ENCODE results near the gene SLC40A1. TPM values are rescaled to one million over a fixed set of nuclear protein-coding genes. Genes with fewer than 3 reads are reported as not detected.

The SLC40A1 gene
- total and polyA plus RNA-seq, 12 donors, result 9.4 to 93.9 (median 46.8) TPM

DNA sequence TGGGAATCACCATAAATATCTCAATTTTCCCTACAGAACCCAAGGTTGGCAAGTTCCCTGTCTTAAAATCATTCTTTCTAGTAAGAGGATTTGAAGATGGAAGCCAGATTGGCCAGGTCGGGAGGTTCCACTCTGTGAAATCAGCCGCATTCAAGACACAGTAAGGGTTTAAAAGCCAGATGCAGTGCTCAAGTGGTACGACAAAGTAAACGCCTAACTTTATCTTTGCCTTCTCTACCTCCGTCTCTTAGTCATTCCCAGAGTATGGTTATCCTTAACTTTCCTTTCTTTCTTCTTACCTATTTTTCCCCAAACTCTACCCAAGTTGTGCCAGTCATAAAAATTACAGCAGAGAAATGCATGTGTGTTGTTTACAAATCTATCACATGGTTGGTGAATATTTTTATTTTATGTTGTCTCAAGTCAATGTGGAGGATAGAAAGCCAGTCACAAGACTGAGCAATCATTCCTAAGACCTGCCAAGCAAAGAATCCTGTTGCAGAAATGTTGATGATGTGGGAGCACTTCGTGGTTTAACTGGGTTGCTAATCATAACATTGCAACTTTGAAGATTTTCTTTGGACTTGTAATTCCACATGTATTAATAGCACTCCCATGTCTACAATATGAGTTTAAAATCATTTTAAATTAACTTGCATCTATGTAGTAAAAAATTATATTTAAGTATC is 62.6 kb downstream of the SLC40A1 start:
- Histone ChIP-seq H3K4me3 (no peak overlapping the region), H3K4me1 (peaks cover 0 to 55% (median 11%) of the 10 kb centered on the region in 9 donors), H3K27me3 (no peaks in the 10 kb centered on the region), H3K27ac (no peak overlapping the region), H3K36me3 (no peaks in the 10 kb centered on the region), H3K9me3 (peaks cover 0 to 6% (median 0%) of the 10 kb centered on the region in 11 donors)
- WGBS, 2 donors, result 78 to 84% methylated on average over 6 of the region's 6 CpGs
- no peak for ATAC-seq
- intact Hi-C loops (cut with DNase I), result loop anchor here in 1 of 10 donors (10.0 kb wide), 1 partner anchor 57 kb away; no protein-coding TSS in a partner anchor
- DNase-seq, result no peak
- TF ChIP-seq, protein P1, sequence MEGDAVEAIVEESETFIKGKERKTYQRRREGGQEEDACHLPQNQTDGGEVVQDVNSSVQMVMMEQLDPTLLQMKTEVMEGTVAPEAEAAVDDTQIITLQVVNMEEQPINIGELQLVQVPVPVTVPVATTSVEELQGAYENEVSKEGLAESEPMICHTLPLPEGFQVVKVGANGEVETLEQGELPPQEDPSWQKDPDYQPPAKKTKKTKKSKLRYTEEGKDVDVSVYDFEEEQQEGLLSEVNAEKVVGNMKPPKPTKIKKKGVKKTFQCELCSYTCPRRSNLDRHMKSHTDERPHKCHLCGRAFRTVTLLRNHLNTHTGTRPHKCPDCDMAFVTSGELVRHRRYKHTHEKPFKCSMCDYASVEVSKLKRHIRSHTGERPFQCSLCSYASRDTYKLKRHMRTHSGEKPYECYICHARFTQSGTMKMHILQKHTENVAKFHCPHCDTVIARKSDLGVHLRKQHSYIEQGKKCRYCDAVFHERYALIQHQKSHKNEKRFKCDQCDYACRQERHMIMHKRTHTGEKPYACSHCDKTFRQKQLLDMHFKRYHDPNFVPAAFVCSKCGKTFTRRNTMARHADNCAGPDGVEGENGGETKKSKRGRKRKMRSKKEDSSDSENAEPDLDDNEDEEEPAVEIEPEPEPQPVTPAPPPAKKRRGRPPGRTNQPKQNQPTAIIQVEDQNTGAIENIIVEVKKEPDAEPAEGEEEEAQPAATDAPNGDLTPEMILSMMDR (IDR thresholded peaks at IDR 0.05), result no peak

DNA sequence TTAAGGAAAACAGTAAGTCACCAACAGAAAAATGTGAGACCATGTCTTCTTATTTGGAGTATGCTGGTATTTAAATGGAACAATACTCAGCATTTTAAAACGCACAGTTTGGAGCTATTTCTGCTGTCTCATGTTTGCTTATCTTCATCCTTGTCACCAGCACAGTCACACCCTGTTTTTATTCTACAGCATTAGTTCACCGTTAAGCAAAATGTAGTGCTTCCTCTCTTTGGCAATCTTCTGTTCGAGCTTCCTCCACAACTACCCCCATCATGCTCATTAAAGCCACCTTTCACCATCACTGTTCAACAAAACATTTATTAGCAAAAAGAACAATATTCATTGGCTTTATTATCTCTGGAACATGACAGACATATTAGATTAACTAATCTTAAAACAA is 64.0 kb downstream of the SLC40A1 start:
- Histone ChIP-seq H3K27me3 (no peaks in the 10 kb centered on the region), H3K4me3 (no peak overlapping the region), H3K36me3 (no peaks in the 10 kb centered on the region), H3K27ac (peak overlapping the region in 1 of 10 donors; percentile 40), H3K4me1 (peaks cover 0 to 41% (median 0%) of the 10 kb centered on the region in 9 donors), H3K9me3 (peaks cover 0 to 6% (median 0%) of the 10 kb centered on the region in 11 donors)
- intact Hi-C loops (cut with DNase I), result loop anchor here in 1 of 10 donors (10.0 kb wide), 1 partner anchor 58 kb away; no protein-coding TSS in a partner anchor
- DNase-seq (no peak), ATAC-seq (no peak)
- TF ChIP-seq, protein P1 (IDR thresholded peaks at IDR 0.05), result no peak
- 43 to 44% methylated on average over 3 of the region's 3 CpGs for WGBS, 2 donors

DNA sequence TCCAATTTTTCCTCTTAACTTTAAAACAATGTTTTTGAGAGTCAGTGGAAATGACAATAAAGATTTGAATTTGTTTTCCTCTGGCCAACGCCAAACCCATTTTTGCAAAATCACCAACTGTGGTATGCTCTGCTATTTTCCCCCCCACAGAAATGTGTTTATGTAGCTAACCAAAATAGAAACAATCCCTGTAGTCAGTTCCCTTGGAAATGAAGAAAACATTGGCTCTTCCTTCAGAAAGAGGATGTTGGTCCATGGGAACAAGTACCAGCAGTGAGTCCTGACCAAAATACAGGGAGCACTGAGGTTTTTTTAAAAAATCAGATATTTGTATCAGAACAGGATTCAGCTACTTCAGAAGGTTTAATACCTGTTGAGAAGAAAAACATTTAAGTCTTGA is 65.3 kb downstream of the SLC40A1 start:
- H3K36me3 ChIP-seq, result no peaks in the 10 kb centered on the region
- TF ChIP-seq, protein P1 (IDR thresholded peaks at IDR 0.05), result no peak
- ATAC-seq (peak in 7 of 8 donors; percentile 46 to 82 (median 74)), DNase-seq (no peak)
- peak overlapping the region in 5 of 10 donors; percentile 6 to 40 (median 31) for H3K27ac ChIP-seq
- H3K27me3 ChIP-seq, result no peaks in the 10 kb centered on the region
- H3K4me3 ChIP-seq, result no peak overlapping the region
- intact Hi-C loops (cut with DNase I), result loop anchor here in 1 of 10 donors (10.0 kb wide), 1 partner anchor 60 kb away; no protein-coding TSS in a partner anchor
- 52 to 79% methylated on average over 1 of the region's 1 CpG for WGBS, 2 donors
- H3K9me3 ChIP-seq, result peaks cover 0 to 6% (median 0%) of the 10 kb centered on the region in 11 donors
- peaks cover 0 to 37% (median 0%) of the 10 kb centered on the region in 9 donors for H3K4me1 ChIP-seq

DNA sequence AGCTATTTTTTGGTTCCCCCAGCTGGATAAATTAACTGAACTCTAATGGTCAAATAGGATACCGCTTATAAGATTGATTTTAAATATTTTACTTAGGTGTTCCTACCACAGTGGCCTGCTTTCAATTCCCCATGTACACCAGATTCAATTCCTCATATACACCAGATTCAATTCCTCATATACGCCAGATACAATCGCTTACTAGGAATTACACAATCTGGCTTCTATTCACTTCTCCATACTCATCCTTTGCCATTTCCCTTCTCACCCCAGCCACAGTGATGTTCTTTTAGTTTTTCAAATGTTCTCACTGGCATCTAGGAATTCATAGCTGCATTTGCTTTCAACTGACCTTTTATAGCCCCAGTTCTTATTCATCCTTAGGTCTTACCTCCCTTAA is 66.5 kb downstream of the SLC40A1 start:
- intact Hi-C loops (cut with DNase I), result loop anchor here in 1 of 10 donors (10.0 kb wide), 1 partner anchor 61 kb away; no protein-coding TSS in a partner anchor
- TF ChIP-seq, protein P1 (IDR thresholded peaks at IDR 0.05), result no peak
- no peaks in the 10 kb centered on the region for H3K27me3 ChIP-seq
- peaks cover 0 to 10% (median 0%) of the 10 kb centered on the region in 11 donors for H3K9me3 ChIP-seq
- ATAC-seq (peak in 7 of 8 donors; percentile 57 to 79 (median 61)), DNase-seq (no peak)
- H3K4me3 ChIP-seq, result no peak overlapping the region
- peak overlapping the region in 1 of 10 donors; percentile 54 for H3K27ac ChIP-seq
- 93 to 97% methylated on average over 3 of the region's 3 CpGs for WGBS, 2 donors
- H3K36me3 ChIP-seq, result no peaks in the 10 kb centered on the region
- H3K4me1 ChIP-seq, result peaks cover 0 to 37% (median 0%) of the 10 kb centered on the region in 9 donors

All from heart right ventricle (tissue), 16 donors.